Measurements from ENCODE around the gene PDCL2. TPM values are rescaled to one million over a fixed set of nuclear protein-coding genes. Genes with fewer than 3 reads are reported as not detected.

The PDCL2 gene
- total and polyA plus RNA-seq, 2 donors (not counting 1 experiment from before 2014, with no cell fraction given) = not detected

- Histone ChIP-seq H3K4me2 (replicated peaks; ENCODE audit: low read depth, low read length, poor library complexity, severe bottlenecking) (no peak overlapping the region), H3K4me1 (ENCODE audit: control insufficient read depth in 2 of 2, insufficient read depth in 2 of 2, low read length in 2 of 2) (no peaks in the 10 kb centered on the region), H4K20me1 (ENCODE audit: control insufficient read depth, insufficient read depth, low read length, poor library complexity, severe bottlenecking) (no peaks in the 10 kb centered on the region), H3K27me3 (replicated peaks in 1 of 4; ENCODE audit: control extremely low read depth in 1 of 4, control insufficient read depth in 3 of 4, insufficient read depth in 4 of 4, low read length in 3 of 4) (peaks cover 0 to 5% (median 1%) of the 10 kb centered on the region in 4 experiments), H3K27ac (ENCODE audit: low read length in 2 of 2) (no peak overlapping the region), H3K79me2 (ENCODE audit: control insufficient read depth, insufficient read depth, low read length) (no peaks in the 10 kb centered on the region), H3K9ac (ENCODE audit: low read length) (no peak overlapping the region), H3K36me3 (replicated peaks in 1 of 2; ENCODE audit: control extremely low read depth in 1 of 2, control insufficient read depth in 1 of 2, extremely low read depth in 1 of 2, insufficient read depth in 2 of 2, low read length in 1 of 2) (no peaks in the 10 kb centered on the region), H3K4me3 (ENCODE audit: control extremely low read depth in 1 of 5, extremely low read depth in 1 of 5, insufficient read depth in 1 of 5, low read depth in 2 of 5, low read length in 4 of 5) (no peak overlapping the region), H3K9me3 (ENCODE audit: control extremely low read depth in 1 of 3, control insufficient read depth in 2 of 3, insufficient read depth in 1 of 3, low read length in 2 of 3) (no peaks in the 10 kb centered on the region), H2AFZ (ENCODE audit: insufficient read depth, low read depth, low read length, poor library complexity, severe bottlenecking) (no peak overlapping the region)
- ChIA-PET POLR2A (no interaction called here), CTCF (interaction anchor here (0.7 kb wide), 1 partner anchor 192 kb away, joined by 3 read pairs; no protein-coding TSS in a partner anchor)
- no peak overlapping the region for H3K27ac Mint-ChIP-seq
- TF ChIP-seq CTCF (IDR thresholded peaks at IDR 0.05) = no peak
- TF ChIP-seq EZH2 (IDR thresholded peaks at IDR 0.05; ENCODE audit: borderline replicate concordance, insufficient read depth, low read depth, low read length, poor library complexity, severe bottlenecking) = no peak
- H3K27me3 Mint-ChIP-seq = peaks cover 11% of the 10 kb centered on the region
- ATAC-seq (ENCODE audit: low read depth) = no peak
- no peaks in the 10 kb centered on the region for H3K4me1 Mint-ChIP-seq
- intact Hi-C loops (cut with micrococcal nuclease) = no loop called here
- H3K9me3 Mint-ChIP-seq (ENCODE audit: insufficient read depth) = no peaks in the 10 kb centered on the region
- DNase-seq = no peak
- no peak overlapping the region for H3K4me3 Mint-ChIP-seq
Measured at GRCh38 chr4:55600640-55601039, 8.6 kb upstream of the PDCL2 start.

GRCh38 chr4:55598641-55599040, 6.6 kb upstream of the PDCL2 start:
- Mint-ChIP-seq H3K27ac (no peak overlapping the region), H3K27me3 (peaks cover 7% of the 10 kb centered on the region), H3K4me1 (no peaks in the 10 kb centered on the region), H3K9me3 (ENCODE audit: insufficient read depth) (no peaks in the 10 kb centered on the region), H3K4me3 (no peak overlapping the region)
- TF ChIP-seq CTCF (IDR thresholded peaks at IDR 0.05) (no peak), EZH2 (IDR thresholded peaks at IDR 0.05; ENCODE audit: borderline replicate concordance, insufficient read depth, low read depth, low read length, poor library complexity, severe bottlenecking) (no peak)
- H3K9me3 ChIP-seq (ENCODE audit: control extremely low read depth in 1 of 3, control insufficient read depth in 2 of 3, insufficient read depth in 1 of 3, low read length in 2 of 3) = no peaks in the 10 kb centered on the region
- ATAC-seq (ENCODE audit: low read depth) (no peak), DNase-seq (no peak)
- no peak overlapping the region for H3K4me2 ChIP-seq (replicated peaks; ENCODE audit: low read depth, low read length, poor library complexity, severe bottlenecking)
- no peaks in the 10 kb centered on the region for H3K36me3 ChIP-seq (replicated peaks in 1 of 2; ENCODE audit: control extremely low read depth in 1 of 2, control insufficient read depth in 1 of 2, extremely low read depth in 1 of 2, insufficient read depth in 2 of 2, low read length in 1 of 2)
- ChIA-PET POLR2A (no interaction called here), CTCF (no interaction called here)
- no peaks in the 10 kb centered on the region for H4K20me1 ChIP-seq (ENCODE audit: control insufficient read depth, insufficient read depth, low read length, poor library complexity, severe bottlenecking)
- H3K9ac ChIP-seq (ENCODE audit: low read length) = no peak overlapping the region
- no peaks in the 10 kb centered on the region for H3K4me1 ChIP-seq (ENCODE audit: control insufficient read depth in 2 of 2, insufficient read depth in 2 of 2, low read length in 2 of 2)
- H2AFZ ChIP-seq (ENCODE audit: insufficient read depth, low read depth, low read length, poor library complexity, severe bottlenecking) = no peak overlapping the region
- H3K27me3 ChIP-seq (replicated peaks in 1 of 4; ENCODE audit: control extremely low read depth in 1 of 4, control insufficient read depth in 3 of 4, insufficient read depth in 4 of 4, low read length in 3 of 4) = peaks cover 0 to 5% (median 1%) of the 10 kb centered on the region in 4 experiments
- no peak overlapping the region for H3K27ac ChIP-seq (ENCODE audit: low read length in 2 of 2)
- intact Hi-C loops (cut with micrococcal nuclease) = no loop called here
- no peaks in the 10 kb centered on the region for H3K79me2 ChIP-seq (ENCODE audit: control insufficient read depth, insufficient read depth, low read length)
- no peak overlapping the region for H3K4me3 ChIP-seq (ENCODE audit: control extremely low read depth in 1 of 5, extremely low read depth in 1 of 5, insufficient read depth in 1 of 5, low read depth in 2 of 5, low read length in 4 of 5)
- WGBS (ENCODE audit: insufficient coverage) = no CpG with 5 or more reads among the region's 2 CpGs
